Measurements from ENCODE around the gene EYS.

The EYS gene

DNA sequence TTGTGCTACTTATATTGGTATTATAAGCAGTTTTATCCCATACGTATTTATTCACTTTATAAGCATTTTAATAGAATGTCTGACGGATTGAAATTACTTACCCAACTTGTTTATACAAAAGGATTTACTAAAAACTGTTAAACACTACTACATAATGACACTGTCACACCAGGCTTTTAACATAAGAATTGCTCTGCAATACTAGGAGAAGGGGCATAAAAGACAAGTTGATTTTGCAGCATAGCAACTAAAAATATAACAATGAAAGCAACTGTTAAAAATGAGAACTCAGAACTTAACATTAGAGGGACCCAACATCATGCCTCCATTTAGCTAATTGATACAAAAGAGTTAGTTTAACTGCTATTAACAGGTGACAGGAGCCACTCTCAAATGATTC is 1076.1 kb downstream of the EYS start:
- TF ChIP-seq, protein P1, sequence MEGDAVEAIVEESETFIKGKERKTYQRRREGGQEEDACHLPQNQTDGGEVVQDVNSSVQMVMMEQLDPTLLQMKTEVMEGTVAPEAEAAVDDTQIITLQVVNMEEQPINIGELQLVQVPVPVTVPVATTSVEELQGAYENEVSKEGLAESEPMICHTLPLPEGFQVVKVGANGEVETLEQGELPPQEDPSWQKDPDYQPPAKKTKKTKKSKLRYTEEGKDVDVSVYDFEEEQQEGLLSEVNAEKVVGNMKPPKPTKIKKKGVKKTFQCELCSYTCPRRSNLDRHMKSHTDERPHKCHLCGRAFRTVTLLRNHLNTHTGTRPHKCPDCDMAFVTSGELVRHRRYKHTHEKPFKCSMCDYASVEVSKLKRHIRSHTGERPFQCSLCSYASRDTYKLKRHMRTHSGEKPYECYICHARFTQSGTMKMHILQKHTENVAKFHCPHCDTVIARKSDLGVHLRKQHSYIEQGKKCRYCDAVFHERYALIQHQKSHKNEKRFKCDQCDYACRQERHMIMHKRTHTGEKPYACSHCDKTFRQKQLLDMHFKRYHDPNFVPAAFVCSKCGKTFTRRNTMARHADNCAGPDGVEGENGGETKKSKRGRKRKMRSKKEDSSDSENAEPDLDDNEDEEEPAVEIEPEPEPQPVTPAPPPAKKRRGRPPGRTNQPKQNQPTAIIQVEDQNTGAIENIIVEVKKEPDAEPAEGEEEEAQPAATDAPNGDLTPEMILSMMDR (IDR thresholded peaks at IDR 0.05; ENCODE audit: extremely low read depth, insufficient read depth, missing control alignments) = no peak
- DNase-seq (ENCODE audit: low spot score) = no peak
- in situ Hi-C loops (cut with MboI; ENCODE audit: low pct_unique_long_range_greater_than_20kb, low sequenced_read_pairs, unreplicated experiment) = no loop called here

DNA sequence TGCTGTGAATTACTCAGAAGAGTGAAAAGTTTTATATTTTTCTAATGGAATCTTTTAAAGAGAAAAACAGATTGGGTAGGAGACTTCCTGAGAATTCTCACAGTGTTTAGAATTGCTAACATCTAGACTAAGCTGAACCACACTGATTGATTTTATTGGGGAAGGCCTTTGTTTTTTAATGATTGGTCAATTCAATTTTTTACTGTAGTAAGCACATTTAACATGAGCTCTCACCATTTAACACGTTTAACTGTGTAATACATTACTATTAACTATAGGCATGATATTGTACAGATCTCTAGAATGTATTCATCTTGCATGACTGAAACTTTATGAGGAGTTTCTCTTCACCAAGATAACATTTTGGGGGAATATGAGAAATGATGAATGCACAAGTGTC is 1084.1 kb downstream of the EYS start:
- in situ Hi-C loops (cut with MboI; ENCODE audit: low pct_unique_long_range_greater_than_20kb, low sequenced_read_pairs, unreplicated experiment) = no loop called here
- TF ChIP-seq, protein P1 (IDR thresholded peaks at IDR 0.05; ENCODE audit: extremely low read depth, insufficient read depth, missing control alignments) = no peak
- DNase-seq (ENCODE audit: low spot score) = no peak

DNA sequence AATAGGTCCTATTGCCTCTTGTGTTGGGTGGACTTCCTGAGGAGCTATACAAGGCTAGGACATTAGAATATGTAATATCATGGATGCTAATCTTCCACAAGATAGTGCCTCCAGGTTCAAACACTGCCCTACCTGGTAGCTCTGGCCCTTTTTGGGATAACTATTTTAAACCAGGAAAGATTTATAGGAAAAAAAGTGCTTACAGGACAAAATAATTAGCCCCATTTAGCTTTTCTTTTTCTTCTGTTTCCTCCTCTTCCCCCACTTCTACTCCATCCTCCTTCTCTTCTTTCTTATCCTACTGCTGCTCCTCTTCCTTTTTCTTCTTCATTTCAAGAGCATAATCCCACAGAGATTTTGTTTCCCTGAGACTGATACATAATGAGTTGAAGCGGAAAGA is 1104.0 kb downstream of the EYS start:
- in situ Hi-C loops (cut with MboI; ENCODE audit: low pct_unique_long_range_greater_than_20kb, low sequenced_read_pairs, unreplicated experiment) = no loop called here
- TF ChIP-seq, protein P1 (IDR thresholded peaks at IDR 0.05; ENCODE audit: extremely low read depth, insufficient read depth, missing control alignments) = no peak
- no peak for DNase-seq (ENCODE audit: low spot score)

DNA sequence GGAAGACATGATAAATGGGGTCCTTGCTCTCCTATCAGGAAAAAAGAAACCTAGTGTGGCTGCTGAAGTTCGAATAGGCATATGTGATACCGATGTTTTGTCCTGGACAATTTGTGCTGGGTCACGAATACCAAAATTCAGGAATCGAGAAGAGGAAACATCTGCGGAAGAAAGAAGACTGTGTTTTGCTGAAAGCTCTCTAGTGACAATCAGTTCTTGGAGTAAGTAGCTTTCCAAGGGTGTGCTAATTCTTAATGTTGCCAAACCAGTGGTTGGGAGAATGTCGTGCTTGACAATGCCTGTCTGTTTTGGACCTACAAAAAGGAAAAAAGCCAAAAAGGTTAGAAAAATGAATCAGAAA is 1115.4 kb downstream of the EYS start:
- no peak for DNase-seq (ENCODE audit: low spot score)
- TF ChIP-seq, protein P1 (IDR thresholded peaks at IDR 0.05; ENCODE audit: extremely low read depth, insufficient read depth, missing control alignments) = no peak
- in situ Hi-C loops (cut with MboI; ENCODE audit: low pct_unique_long_range_greater_than_20kb, low sequenced_read_pairs, unreplicated experiment) = no loop called here

DNA sequence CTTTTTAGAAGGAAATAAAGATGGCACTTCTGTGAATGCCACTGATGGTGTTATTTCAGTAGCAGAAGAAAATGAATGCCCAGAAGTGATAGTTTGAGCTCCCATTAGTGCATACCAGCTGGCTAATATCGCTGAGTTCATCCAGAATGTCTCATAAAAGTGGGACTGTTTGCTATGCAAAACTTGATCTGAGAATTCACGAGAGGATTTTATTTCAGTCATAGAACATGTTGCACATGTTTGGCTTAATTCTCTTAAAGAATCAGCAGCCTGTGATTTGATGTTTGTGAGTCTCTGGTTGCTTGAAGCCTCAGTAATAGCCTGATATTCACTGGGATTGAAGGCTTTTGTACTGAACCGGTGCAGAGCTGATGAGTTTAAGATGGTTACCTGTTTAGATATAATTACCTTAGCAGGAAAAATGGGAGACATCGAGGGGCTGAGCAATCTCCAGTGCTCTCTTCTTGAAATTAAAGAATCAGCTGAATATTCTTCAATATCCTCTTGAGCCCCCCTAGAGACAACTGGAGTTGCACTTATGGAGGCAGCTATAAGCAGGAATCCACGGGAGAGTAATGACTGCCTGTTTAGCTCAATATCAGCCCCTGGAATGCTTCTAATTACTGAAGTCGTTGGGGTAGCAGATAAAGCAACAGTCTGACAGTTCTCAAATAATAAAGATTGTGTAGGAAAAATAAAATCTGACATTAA is 1115.9 kb downstream of the EYS start:
- no peak for DNase-seq (ENCODE audit: low spot score)
- TF ChIP-seq, protein P1 (IDR thresholded peaks at IDR 0.05; ENCODE audit: extremely low read depth, insufficient read depth, missing control alignments) = no peak
- in situ Hi-C loops (cut with MboI; ENCODE audit: low pct_unique_long_range_greater_than_20kb, low sequenced_read_pairs, unreplicated experiment) = no loop called here

DNA sequence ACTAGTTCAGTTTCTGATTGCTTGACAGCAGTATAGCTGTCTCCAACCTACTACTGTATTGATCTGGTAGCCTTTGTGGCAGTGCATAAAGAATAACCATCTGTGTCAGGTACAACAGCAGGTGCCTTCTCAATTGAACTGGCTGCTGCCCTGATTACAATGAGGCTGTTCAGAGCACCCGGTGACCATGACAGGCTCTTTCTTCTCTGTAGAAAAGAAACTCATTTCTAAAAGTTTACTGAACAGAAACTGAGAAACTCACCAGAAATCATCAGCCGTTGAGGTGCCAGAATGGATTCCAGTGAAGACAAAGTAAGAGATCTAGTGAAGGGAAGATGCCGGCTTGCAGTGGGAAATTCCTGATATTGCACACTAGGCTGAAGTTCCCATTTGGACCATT is 1117.1 kb downstream of the EYS start:
- TF ChIP-seq, protein P1 (IDR thresholded peaks at IDR 0.05; ENCODE audit: extremely low read depth, insufficient read depth, missing control alignments) = no peak
- in situ Hi-C loops (cut with MboI; ENCODE audit: low pct_unique_long_range_greater_than_20kb, low sequenced_read_pairs, unreplicated experiment) = no loop called here
- no peak for DNase-seq (ENCODE audit: low spot score)
